K562 (cell line): ENCODE measurements around the gene BNC2. TPM values are rescaled to one million over a fixed set of nuclear protein-coding genes. Genes with fewer than 3 reads are reported as not detected.

ENCODE experiments used
- ATAC-seq: fragments of 200-7000 bp; cut with Tn5 transposase; 3 replicates; pipeline ENCODE4 v1.9.1; 2020; ENCODE audit warnings: moderate library complexity
- BruUV-seq: library from RNA; stranded (reverse); fragments of 400-500 nt; replicated peaks from 2 replicates; lab custom pipeline; 2021; lab: Mats Ljungman, UMichigan
- CTCF ChIA-PET: fragments of 300-600 bp; formaldehyde crosslinking; extraction: SDS; loops from one replicate; lab custom pipeline; 2021; ENCODE audit warnings: low intra/inter-chr PET ratio; lab: Yijun Ruan, JAX
- POLR2A ChIA-PET: fragments of 300-600, 350-650 bp; sonication (Branson Sonifier 250); formaldehyde crosslinking; extraction: SDS; loops from one replicate; lab custom pipeline; 2021; ENCODE audit warnings: antibody characterized with exemption, inconsistent platforms; lab: Yijun Ruan, JAX
- DNase-seq, 4 experiments: peaks; one replicate each; pipeline versions ENCODE4 v3.0.0 to v3.0.0-alpha.2; 2011 to 2018; ENCODE audit warnings: low spot score in 3 of 4, mixed read lengths in 3 of 4; ENCODE audit errors: extremely low read depth in 1 of 4
- FAIRE-seq: peaks from 2 replicates; lab custom pipeline; 2011; peaks lifted over from hg19 to GRCh38; lab: Jason Lieb, UNC
- H2AFZ ChIP-seq: 2 replicates; pipeline ENCODE4 v1.6.0; 2011; ENCODE audit warnings: low read depth, low read length, control low read depth, inconsistent platforms
- H3K27ac ChIP-seq: fragments of 200-600 bp; 3 replicates; pipeline ENCODE4 v1.8.0; 2011; ENCODE audit warnings: low read depth, mild to moderate bottlenecking, control low read depth, inconsistent platforms, low read length, moderate library complexity, mixed read lengths; ENCODE audit errors: extremely low read depth
- H3K27me3 ChIP-seq, 2 experiments: fragments of 300-600 bp in 1 of 2; 2 replicates in 1 of 2; 3 replicates in 1 of 2; pipeline versions ENCODE4 v1.6.0 to v1.8.0; 2011; ENCODE audit warnings: inconsistent platforms in 2 of 2, low read length in 2 of 2, mild to moderate bottlenecking in 1 of 2, mixed read lengths in 1 of 2, moderate library complexity in 1 of 2; ENCODE audit not compliant: control insufficient read depth in 2 of 2, insufficient read depth in 2 of 2
- H3K36me3 ChIP-seq: fragments of 300-600 bp; 3 replicates; pipeline ENCODE4 v1.8.0; 2011; ENCODE audit warnings: mild to moderate bottlenecking, low read length, inconsistent platforms; ENCODE audit not compliant: control insufficient read depth, insufficient read depth
- H3K4me1 ChIP-seq, 2 experiments: fragments of 200-600 bp in 1 of 2; replicated peaks in 1 of 2; 2 replicates in 1 of 2; 3 replicates in 1 of 2; pipeline versions ENCODE4 v1.5.1 to v1.8.0; 2011; ENCODE audit warnings: inconsistent platforms in 2 of 2, low read length in 2 of 2, mild to moderate bottlenecking in 1 of 2, mixed read lengths in 1 of 2, moderate library complexity in 1 of 2; ENCODE audit not compliant: control insufficient read depth in 2 of 2, insufficient read depth in 2 of 2
- H3K4me2 ChIP-seq: 2 replicates; pipeline ENCODE4 v1.6.1; 2011; ENCODE audit warnings: low read length, control low read depth, inconsistent platforms, mixed read lengths; ENCODE audit not compliant: insufficient read depth
- H3K4me3 ChIP-seq: fragments of 200-600 bp; sonication (generic), shearing (Covaris generic); 2 replicates; pipeline ENCODE4 v1.5.1; 2016; ENCODE audit warnings: control low read depth, inconsistent platforms
- H3K79me2 ChIP-seq: fragments of 200-600 bp; 3 replicates; pipeline ENCODE4 v1.8.0; 2011; ENCODE audit warnings: low read length, inconsistent platforms; ENCODE audit not compliant: control insufficient read depth, insufficient read depth
- H3K9ac ChIP-seq, 2 experiments: 2 replicates each; pipeline versions ENCODE4 v1.6.0 to v1.6.1; 2011; ENCODE audit warnings: low read depth in 2 of 2, low read length in 2 of 2, control low read depth in 1 of 2, inconsistent platforms in 1 of 2, mild to moderate bottlenecking in 1 of 2, mixed read lengths in 1 of 2; ENCODE audit not compliant: insufficient read depth in 1 of 2
- H3K9me1 ChIP-seq: one replicate; pipeline ENCODE4 v1.6.0; 2011; ENCODE audit warnings: inconsistent platforms, mild to moderate bottlenecking, low read length, moderate library complexity; ENCODE audit not compliant: control insufficient read depth, insufficient read depth
- H3K9me3 ChIP-seq: replicated peaks from 2 replicates; pipeline ENCODE4 v1.5.1; 2011; ENCODE audit warnings: low read depth, low read length, inconsistent platforms; ENCODE audit not compliant: control insufficient read depth, insufficient read depth
- H4K20me1 ChIP-seq: replicated peaks from 2 replicates; pipeline ENCODE4 v1.6.1; 2011; ENCODE audit warnings: low read length, inconsistent platforms, mixed read lengths; ENCODE audit not compliant: control insufficient read depth, insufficient read depth
- E2F3 ChIP-seq: fragments of 250-450 bp; sonication (Bioruptor Pico); IDR thresholded peaks from 2 replicates; pipeline ENCODE4 v1.4.0; 2020; ENCODE audit warnings: mild to moderate bottlenecking
- ETV5 ChIP-seq: sonication (generic); formaldehyde crosslinking; IDR thresholded peaks from 2 replicates; pipeline ENCODE4 v1.4.0; 2020; ENCODE audit warnings: low read depth, mild to moderate bottlenecking, missing genetic modification reagents
- GTF3C2 ChIP-seq: IDR thresholded peaks from 3 replicates; pipeline ENCODE4 v1.6.1; 2011; ENCODE audit warnings: borderline replicate concordance, mild to moderate bottlenecking, moderate library complexity; ENCODE audit not compliant: insufficient read length; ENCODE audit errors: extremely low read depth
- HCFC1 ChIP-seq: IDR thresholded peaks from 2 replicates; pipeline ENCODE4 v1.6.1; 2012; ENCODE audit warnings: low read depth, low read length, improper control_type of control experiment
- HINFP ChIP-seq: fragments of 450-650 bp; conservative IDR thresholded peaks from 2 replicates; pipeline ENCODE4 v1.6.1; 2016; ENCODE audit warnings: missing genetic modification characterization, low read depth, mild to moderate bottlenecking, control low read depth, missing compliant biosample characterization
- IFI16 ChIP-seq: fragments of 250-450 bp; sonication (Bioruptor Pico); IDR thresholded peaks from 2 replicates; pipeline ENCODE4 v2.1.2; 2022; ENCODE audit warnings: mild to moderate bottlenecking, inconsistent platforms
- MTA1 ChIP-seq: fragments of 450-650 bp; IDR thresholded peaks from 2 replicates; pipeline ENCODE4 v1.6.1; 2017; ENCODE audit warnings: borderline replicate concordance
- NFXL1 ChIP-seq: fragments of 450-650 bp; formaldehyde crosslinking; IDR thresholded peaks from 2 replicates; pipeline ENCODE4 v1.4.0; 2021; ENCODE audit warnings: mild to moderate bottlenecking
- PHB ChIP-seq: fragments of 250-450 bp; sonication (Bioruptor Pico); IDR thresholded peaks from 2 replicates; pipeline ENCODE4 v1.5.0; 2021
- PRPF4 ChIP-seq: fragments of 200-400 bp; formaldehyde crosslinking; IDR thresholded peaks from one replicate; pipeline ENCODE4 v1.6.1; 2017; ENCODE audit warnings: low read length, low read depth, mild to moderate bottlenecking; ENCODE audit not compliant: insufficient read depth, poor library complexity, severe bottlenecking
- SAP30 ChIP-seq: fragments of 200-600 bp; sonication (generic); IDR thresholded peaks from 2 replicates; pipeline ENCODE4 v1.6.1; 2012; ENCODE audit warnings: borderline replicate concordance, low read depth, mild to moderate bottlenecking, moderate library complexity, low read length, control low read depth, inconsistent platforms; ENCODE audit not compliant: insufficient read depth, poor library complexity, severe bottlenecking
- SP1 ChIP-seq: sonication (generic); formaldehyde crosslinking; IDR thresholded peaks from 2 replicates; pipeline ENCODE4 v1.8.1; 2022; ENCODE audit warnings: mild to moderate bottlenecking, missing genetic modification reagents
- SUPT5H ChIP-seq: fragments of 450-650 bp; IDR thresholded peaks from 2 replicates; pipeline ENCODE4 v1.6.1; 2016
- ZMIZ1 ChIP-seq, 2 experiments: fragments of 150-350 bp in 1 of 2; IDR thresholded peaks; 2 replicates each; pipeline ENCODE4 v1.6.1; 2012 to 2016; ENCODE audit warnings: low read depth in 2 of 2, low read length in 2 of 2, mild to moderate bottlenecking in 1 of 2, moderate library complexity in 1 of 2
- WGBS: fragments of 100-300 bp; shearing (Covaris generic); methylation state at CpG from one replicate; pipeline ENCODE4 v1.1.6; 2016; ENCODE audit warnings: low coverage, mixed read lengths; ENCODE audit not compliant: insufficient coverage; ENCODE audit errors: missing lambda C conversion rate; 5-methylcytosine and 5-hydroxymethylcytosine counted together
- in situ Hi-C: fragments of 300-500 bp; cut with MboI; formaldehyde crosslinking; loops from 4 replicates; pipeline ENCODE4 v1.15.0; 2018; ENCODE audit warnings: inconsistent platforms, mixed read lengths
- intact Hi-C: fragments of 100-400 bp; cut with micrococcal nuclease; formaldehyde crosslinking; loops from 2 replicates; pipeline ENCODE4 v1.14.2; 2022
- polyA plus RNA-seq, 8 experiments: library from polyadenylated mRNA; depleted of rRNA in 4 of 8; stranded (reverse) in 5 of 8; unstranded in 3 of 8; fragments of >200 nt; fragmentation: Nextera tagmentation in 2 of 8; fragmentation: Illumina TruSeq in 1 of 8; extraction: Ambion mirVana in 2 of 8; extraction: Trizol in 1 of 8; gene quantifications; 2 replicates each; pipeline versions ENCODE4 v1.2.1 to v1.2.3, GENCODE V29; 2011 to 2014; ENCODE audit warnings: inconsistent platforms in 1 of 8, missing spikeins in 1 of 8
- total RNA-seq, 7 experiments: library from RNA; depleted of rRNA in 6 of 7; stranded (reverse); fragments of >200 nt in 6 of 7; fragmentation: Illumina TruSeq in 2 of 7; extraction: Trizol in 2 of 7; gene quantifications; 2 replicates each; pipeline versions ENCODE4 v1.2.1 to v1.2.3, GENCODE V29; 2011 to 2021; ENCODE audit warnings: low replicate concordance in 1 of 7

Gene BNC2
- total and polyA plus RNA-seq, 9 of the 15 experiments (the other 6 are each of a cell fraction or from before 2014, with no cell fraction given): not detected

GRCh38 chr9:16716601-16717000, 153.9 kb downstream of the BNC2 start (continued):
- no peak for TF ChIP-seq ETV5 (CRISPR knock-in tag)
- no peak for TF ChIP-seq E2F3 (CRISPR knock-in tag)
- no peak for TF ChIP-seq GTF3C2
- TF ChIP-seq PRPF4: no peak
- no peak for TF ChIP-seq IFI16 (CRISPR knock-in tag)

- CTCF ChIA-PET: no interaction called here
- in situ Hi-C loops: no loop called here
- TF ChIP-seq NFXL1 (CRISPR knock-in tag): no peak
- no peak for TF ChIP-seq ZMIZ1 (IDR thresholded peaks at IDR 0.05; ENCODE audit: low read depth in 2 of 2, low read length in 2 of 2)
- TF ChIP-seq HCFC1: no peak
- no peak for TF ChIP-seq HINFP (tag)
- no peak for TF ChIP-seq SUPT5H
- TF ChIP-seq SAP30: no peak
- no peak for TF ChIP-seq MTA1
- TF ChIP-seq PHB (CRISPR knock-in tag): no peak
- no peak for TF ChIP-seq SP1
Observed at GRCh38 chr9:16715404-16715803, 155.1 kb downstream of the BNC2 start.

More at GRCh38 chr9:16715404-16715803, 155.1 kb downstream of the BNC2 start:
- Histone ChIP-seq H3K9me3 (no peaks in the 10 kb centered on the region), H3K9ac (no peak overlapping the region), H4K20me1 (no peaks in the 10 kb centered on the region), H3K27me3 (no peaks in the 10 kb centered on the region), H3K36me3 (no peaks in the 10 kb centered on the region), H3K79me2 (no peaks in the 10 kb centered on the region), H3K4me2 (no peak overlapping the region), H3K27ac (no peak overlapping the region), H2AFZ (no peak overlapping the region), H3K4me1 (no peaks in the 10 kb centered on the region), H3K4me3 (no peak overlapping the region), H3K9me1 (no peaks in the 10 kb centered on the region)
- BruUV-seq: no TSS peak
- DNase-seq (no peak), ATAC-seq (no peak), FAIRE-seq (no peak)
- intact Hi-C loops: no loop called here
- 0% methylated on average over 2 of the region's 2 CpGs for WGBS
- POLR2A ChIA-PET: interaction anchor here (0.6 kb wide), 1 partner anchor 59 kb away, joined by 3 read pairs; no protein-coding TSS in a partner anchor
